DND-41 (cell line): ENCODE data around the gene MEIS3.

Source experiments
- CTCF ChIP-seq: IDR thresholded peaks from 2 replicates; pipeline ENCODE4 v1.5.1; 2012; ENCODE audit warnings: borderline replicate concordance, low read length, moderate library complexity, mild to moderate bottlenecking; ENCODE audit not compliant: poor library complexity, severe bottlenecking; ENCODE audit errors: extremely low read depth
- EZH2 ChIP-seq: IDR thresholded peaks from 3 replicates; pipeline ENCODE4 v1.6.1; 2012; ENCODE audit warnings: borderline replicate concordance, low read depth, mild to moderate bottlenecking, moderate library complexity, low read length, inconsistent platforms; ENCODE audit not compliant: severe bottlenecking

- no peak for TF ChIP-seq CTCF
- no peak for TF ChIP-seq EZH2
Measured at GRCh38 chr19:47372603-47373002, 46.7 kb downstream of the MEIS3 start.
